Activated T-cell treated with anti-CD3 and anti-CD28 coated beads for 24 hours (primary cell): ENCODE data around the gene DTX1.
A peak's percentile ranks its signal among the peaks of the same experiment; 100 is the strongest.
"Not testable (repeated sequence)": the region's sequence is repeated elsewhere in the genome, so short reads cannot be mapped to it uniquely, and the experiment has no call there.

Source experiments
- DNase-seq: peaks from one replicate; pipeline ENCODE4 v3.0.0-alpha.2; 2020; ENCODE audit warnings: low read depth

DTX1 gene

DNA sequence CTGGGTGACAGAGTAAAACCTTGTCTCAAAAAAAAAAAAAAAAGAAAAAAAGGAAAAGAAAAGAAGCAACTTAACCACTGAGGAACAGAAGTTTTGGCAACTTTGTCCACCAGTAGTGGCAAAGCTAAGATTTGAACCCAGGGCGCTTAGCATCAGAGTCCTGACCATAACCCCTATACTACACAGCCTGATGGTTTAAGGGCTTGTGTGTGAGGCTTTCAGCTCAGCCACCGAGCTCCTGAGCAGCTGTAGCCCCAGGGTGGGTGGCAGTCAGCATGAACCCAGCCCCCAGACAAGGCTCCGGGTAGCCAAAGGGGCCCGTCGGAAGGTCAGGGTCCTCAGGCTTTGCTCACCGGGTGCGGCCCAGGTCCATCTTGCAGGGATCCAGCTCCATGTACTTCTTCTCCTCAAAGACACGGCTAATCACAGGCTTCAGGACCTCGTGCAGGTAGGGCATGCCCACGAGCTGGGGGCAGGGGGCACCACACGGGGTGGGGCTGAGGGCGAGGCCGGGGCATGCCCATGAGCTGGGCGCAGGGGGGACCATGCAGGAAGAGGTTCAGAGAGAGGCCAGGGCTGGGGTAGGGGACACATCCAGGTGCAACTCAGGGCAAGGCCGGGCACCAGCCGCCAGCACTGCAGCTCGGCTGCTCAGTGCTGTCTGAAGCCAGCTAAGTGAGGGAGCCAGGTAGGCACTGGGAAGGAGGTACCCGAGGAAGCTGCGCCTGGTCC lies 58.1 kb downstream of the DTX1 start:
- DNase-seq: no peak

DNA sequence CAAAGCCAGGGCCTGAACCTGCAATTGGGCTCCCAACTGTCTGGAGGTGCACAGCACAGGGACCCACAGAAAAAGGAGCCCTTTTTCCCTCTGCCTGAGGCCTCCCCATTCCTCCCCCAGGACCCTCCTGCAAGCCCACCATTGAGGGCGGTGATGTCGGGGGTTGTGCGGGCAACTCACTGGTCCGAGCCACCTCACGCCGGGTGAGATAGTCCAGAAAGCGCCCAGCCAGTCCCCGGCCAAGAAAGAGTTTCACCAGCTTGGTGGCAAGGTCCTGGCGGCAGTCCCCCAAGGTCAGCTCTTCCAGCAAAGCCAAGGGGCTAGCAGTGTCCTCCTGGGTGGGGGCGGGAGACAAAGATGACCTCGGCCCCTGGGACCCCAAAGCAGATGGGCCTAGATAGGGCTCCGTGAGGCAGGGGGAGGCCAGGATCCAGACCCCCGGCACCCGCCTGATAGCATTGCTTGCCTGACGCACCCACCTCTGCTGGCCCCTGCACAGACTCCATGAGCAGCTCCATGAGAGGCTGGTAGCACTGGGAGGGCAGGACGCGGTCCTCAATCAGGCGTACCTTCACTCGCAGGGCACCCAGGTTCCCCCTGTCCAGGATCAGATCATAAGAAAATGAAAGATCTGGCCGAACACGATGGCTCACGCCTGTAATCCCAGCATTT lies 59.1 kb downstream of the DTX1 start:
- DNase-seq: no peak

DNA sequence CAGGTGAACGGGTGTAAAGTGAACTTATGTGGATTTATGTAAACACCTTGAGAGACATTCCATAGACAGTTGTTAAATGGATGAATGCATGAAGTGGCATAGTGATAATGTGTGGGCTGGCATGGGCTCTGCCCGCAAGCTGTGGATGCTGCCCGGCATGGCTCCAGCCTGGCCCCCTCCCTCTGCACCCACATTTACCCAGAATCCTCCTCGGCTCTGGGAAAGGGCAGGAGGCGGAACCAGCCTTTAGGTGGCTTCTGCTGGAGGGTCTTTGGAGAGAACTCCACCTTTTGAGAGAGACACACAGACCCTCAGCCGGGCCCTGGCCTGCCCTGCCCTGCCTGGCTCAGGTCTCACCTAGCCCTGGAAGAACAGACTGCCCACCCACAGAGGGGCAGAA lies 60.3 kb downstream of the DTX1 start:
- DNase-seq: no peak

- DNase-seq: not testable (repeated sequence)
Observed at GRCh38 chr12:113117684-113118083, 61.2 kb downstream of the DTX1 start.

DNA sequence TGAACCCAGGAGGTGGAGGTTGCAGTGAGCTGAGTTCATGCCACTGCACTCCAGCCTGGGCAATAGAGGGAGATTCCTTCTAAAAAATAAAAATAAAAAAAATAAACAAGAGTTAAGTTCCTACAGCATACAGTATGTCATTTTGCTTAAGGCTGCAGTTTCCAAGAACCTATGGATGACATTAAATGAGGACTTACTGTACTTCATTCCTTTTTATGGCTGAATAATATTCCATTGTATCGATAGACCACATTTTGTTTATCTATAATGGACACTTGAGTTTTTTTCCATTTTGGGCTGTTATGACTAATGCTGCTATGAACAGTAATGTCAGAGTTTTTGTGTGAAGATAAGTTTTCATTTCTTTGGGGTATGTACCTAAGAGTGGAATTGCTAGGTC lies 61.6 kb downstream of the DTX1 start:
- DNase-seq: no peak

GRCh38 chr12:113119980-113120669 lies 63.6 kb downstream of the DTX1 start:
- DNase-seq: no peak

DNA sequence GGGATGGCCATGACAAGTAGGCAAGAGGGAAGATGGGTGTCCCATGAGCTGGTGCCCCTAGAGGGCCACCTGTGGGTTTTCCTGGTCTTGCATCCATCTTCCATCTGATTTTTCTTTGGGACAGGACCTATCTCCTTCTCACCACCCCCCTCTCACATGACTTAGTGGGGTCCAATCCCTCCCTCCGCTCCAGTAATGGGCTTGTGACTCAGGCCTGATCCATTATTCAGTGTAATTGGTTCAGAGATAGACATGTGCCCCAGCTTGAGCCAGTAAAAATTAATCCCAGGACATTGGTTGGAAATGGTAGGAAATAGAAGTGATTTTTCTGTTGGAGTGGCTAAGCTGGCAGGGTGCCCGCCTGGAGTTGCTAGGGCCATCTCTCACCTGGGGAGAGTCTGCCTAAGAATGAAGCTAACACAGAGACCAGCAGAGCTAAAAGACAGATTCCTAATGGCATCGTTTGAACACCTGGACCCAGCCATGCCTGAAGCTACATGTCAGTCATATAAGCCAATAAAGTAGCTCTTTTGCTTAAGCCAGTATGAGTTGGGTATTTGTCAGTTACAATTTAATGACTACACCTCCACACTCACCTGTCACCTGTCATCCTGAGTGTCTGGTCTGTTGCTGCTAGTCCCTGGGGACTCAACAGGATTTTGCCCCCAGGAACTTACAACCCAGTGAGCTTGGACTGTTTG lies 64.3 kb downstream of the DTX1 start:
- DNase-seq: no peak

DNA sequence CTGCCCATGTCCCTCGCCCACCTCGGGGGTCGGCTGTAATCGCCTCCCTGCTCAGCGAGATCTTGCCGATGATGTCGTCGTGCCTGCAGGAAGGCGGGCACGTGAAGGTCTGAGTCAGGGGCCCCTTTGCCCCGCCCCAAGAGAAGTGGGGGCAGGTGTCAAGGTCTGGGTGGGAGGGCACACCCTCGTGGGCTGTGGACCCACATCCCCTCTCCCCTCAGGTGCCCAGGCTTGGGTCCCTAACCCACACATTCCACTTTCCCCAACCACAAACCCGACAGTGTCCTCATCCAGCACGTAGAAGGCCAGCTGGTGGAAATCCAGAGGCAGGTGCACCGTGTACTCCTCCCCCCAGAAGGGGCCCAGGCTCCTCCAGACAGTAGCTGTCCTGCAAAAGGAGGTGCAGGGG lies 71.3 kb downstream of the DTX1 start:
- no peak for DNase-seq

DNA sequence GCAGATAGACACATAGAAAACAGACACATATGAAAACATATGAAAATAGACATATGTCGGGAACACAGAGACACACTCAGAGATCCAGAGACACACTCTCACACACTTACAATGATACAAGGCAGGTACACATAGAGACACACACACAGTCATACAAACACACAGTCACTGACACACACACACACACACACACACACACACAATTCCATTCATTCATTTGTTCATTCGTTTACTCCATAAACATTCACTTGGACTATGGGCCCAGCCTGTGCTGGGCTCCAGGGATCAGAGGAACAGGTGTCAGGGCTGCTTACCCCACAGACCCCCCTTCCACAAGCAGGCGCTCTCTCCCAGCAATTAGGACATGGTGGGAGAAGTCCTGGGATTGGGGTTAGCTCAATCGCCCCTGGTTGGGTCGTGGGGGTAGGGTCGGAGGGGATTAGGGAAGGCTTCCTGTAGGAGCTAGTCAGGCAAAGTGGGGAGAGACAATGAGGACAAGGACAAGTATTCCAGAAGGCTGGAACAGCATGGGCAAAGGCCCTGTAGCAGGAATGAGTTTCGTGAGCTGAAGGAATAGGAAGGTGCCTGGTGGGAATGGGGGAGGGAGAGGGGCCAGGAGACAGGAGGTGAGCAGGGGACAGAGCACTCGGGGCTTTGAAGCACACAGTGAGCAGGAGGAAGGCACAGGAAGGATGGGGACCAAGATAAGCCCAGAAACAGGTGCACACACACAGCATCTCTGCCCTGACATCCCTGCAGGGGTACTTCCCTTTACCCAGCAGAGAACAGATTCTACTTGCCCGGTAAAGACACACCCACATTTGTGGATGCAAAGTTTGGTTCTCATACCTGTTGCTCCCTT lies 72.5 kb downstream of the DTX1 start:
- no peak for DNase-seq

GRCh38 chr12:113129664-113130456 lies 73.3 kb downstream of the DTX1 start:
- DNase-seq: no peak

- DNase-seq: no peak
Observed at GRCh38 chr12:113130457-113131135, 74.1 kb downstream of the DTX1 start.

DNA sequence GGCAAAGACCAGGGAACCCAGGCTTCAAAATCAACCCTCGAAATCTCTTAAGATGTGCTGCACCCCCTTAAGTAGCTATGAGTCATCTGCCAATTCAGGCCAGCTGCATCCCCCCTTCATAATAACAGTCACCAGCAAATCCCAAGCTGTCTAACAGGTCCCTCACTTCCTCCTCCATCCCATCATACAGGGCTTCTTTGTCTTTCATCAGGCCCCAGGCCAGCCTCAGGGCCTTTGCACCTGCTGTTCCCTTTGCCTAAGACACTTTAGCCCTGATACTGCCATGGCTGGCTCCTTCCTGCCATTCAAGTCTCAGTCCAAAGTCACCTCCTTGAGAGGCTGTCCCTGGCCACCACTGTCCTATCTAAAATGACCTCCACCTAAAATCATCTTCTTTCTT lies 75.0 kb downstream of the DTX1 start:
- DNase-seq: no peak

DNA sequence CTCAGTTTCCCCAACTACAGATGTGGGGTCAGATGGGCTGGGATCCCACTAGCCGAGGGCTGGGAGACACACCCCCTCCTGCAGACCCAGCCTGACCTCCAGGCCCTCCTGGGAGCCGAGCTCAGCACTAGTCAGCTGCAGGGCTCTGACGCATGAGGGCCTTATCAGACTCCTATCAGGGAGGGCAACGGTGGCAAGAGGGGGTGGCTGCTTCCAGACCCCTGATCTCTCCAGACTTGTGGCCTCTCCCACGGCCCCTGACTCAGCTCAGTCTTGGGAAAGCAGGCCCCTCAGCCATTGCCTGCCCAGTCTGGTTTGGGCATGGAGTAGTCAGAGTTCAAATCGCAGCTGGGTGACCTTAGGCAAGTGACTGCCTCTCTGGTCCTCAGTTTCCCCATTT lies 76.5 kb downstream of the DTX1 start:
- no peak for DNase-seq

GRCh38 chr12:113133666-113134065 lies 77.1 kb downstream of the DTX1 start:
- DNase-seq: no peak

GRCh38 chr12:113134071-113134470 lies 77.5 kb downstream of the DTX1 start:
- no peak for DNase-seq

DNA sequence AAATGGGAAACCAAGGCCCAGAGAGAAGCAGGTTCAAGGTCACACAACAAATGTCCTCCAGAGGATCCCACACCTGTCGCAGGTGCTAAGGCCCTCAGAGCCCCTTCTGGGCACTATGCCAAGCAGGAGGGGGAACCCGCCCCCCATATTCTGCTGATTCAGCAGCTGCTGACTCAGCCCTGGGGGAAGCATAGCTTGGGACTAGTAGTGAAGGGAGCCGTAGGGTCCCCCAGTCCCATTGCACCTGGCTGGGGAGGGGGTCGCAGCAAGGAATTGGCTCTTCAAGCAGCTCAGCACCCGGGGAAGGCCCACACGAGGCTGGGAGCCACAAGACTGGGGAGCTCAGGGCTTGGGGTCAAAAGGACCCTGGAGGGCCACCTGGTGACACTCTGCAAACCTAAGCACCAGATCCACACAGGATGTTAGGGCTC lies 78.0 kb downstream of the DTX1 start:
- no peak for DNase-seq

- DNase-seq: peak; percentile 67
Observed at GRCh38 chr12:113135178-113136127, 78.9 kb downstream of the DTX1 start, which contains the start of gene RASAL1. Gene RASAL1, minus strand, starts transcription at chr12:113135761. Its CDS starts 299 bp downstream, at chr12:113135462.

GRCh38 chr12:113136128-113136989 lies 79.8 kb downstream of the DTX1 start:
- DNase-seq: peak; percentile 28
